ENCODE results near the gene CREB5. TPM values are rescaled to one million over a fixed set of nuclear protein-coding genes. Genes with fewer than 3 reads are reported as not detected.

CREB5 gene
- total and polyA plus RNA-seq, 3 donors from 2014 or later = 2.0 to 2.9 (median 2.9) TPM

DNA sequence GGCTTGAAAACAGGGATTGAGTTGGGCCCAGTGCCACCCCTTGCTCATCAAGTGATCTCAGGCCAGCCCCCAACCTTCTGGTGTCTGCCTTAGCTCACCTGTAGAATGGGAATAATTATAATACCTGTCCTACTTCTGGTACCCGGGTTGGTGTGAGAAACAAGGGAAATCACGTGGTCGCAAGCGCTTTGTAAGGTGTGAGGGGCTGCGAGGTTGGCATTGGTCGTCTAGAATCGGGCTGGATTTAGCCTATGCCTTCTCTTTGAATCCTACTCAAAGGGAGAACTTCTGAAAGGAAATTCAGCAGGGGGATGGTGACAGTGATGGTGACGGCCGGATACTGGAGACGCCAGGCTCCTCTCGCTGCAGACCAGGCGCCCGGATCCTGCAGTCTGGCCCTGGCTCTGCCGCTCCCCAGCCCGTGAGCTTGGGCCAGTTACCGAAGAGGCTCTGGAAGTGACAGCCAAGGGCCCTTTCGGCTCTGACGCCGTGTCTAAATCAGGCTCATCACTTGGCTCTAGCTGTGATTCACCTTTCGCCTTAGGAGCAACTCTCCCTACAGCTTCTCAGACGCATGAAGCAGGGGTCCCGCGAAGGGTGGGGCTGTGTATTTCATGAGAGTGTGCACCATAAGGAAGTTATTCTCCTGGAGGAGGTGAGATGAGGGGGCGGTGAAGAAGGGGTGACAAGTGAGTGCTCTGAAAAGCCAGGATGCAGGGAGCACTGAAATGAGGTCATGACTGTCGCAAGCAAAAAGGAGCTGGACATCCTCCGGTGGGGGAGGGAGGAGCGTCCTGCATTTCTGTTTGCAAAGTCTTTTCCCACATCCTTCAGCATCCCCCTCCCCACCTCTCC, 4.0 kb upstream of the CREB5 start:
- intact Hi-C loops (cut with DNase I; ENCODE audit: low total_unique reads) = no loop called here
- no peaks in the 10 kb centered on the region for H3K9me3 ChIP-seq
- peak; percentile 16 for DNase-seq

DNA sequence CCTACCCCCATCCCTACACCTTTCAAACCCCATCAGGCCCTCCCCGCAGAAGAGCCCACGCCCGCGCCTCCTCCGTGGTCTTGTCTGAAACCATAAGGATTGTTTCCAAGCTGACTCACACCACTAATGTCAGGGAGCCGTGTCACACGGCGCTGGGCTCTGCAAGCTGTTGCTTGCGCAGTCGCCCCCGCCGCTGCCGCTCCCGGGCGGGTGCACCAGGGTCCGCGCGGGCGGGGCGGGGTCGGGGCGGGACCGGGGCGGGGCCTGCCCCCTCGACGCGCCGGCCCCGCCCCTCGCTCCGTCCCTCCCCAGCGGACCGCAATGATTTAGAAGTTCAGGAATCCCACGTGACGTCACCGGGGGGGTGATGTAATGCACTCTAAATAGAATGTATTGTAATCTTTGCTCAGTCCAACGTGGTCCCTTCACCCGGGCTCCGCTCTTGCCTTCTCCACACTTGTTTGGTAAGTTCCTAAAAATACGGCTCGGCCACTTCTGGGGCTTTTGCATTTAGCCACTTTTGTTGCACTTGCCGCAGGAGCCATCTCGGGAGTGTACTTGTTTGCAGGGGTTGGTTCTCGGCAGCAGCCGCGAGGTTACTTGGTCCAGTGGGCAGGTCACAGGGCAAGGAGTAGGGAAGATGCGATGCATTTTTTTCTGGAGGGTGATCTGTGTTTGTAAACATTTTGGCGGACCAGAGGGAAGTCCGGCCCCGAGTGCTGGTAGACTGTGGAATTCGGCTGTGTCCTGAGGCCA, 3.2 kb upstream of the CREB5 start:
- peak; percentile 93 for DNase-seq
- H3K27ac ChIP-seq = no peak overlapping the region
- intact Hi-C loops (cut with DNase I; ENCODE audit: low total_unique reads) = no loop called here
- H3K9me3 ChIP-seq = no peaks in the 10 kb centered on the region
- H3K4me1 ChIP-seq = peaks cover 9% of the 10 kb centered on the region
- no peak for TF ChIP-seq POLR2A (IDR thresholded peaks at IDR 0.05)
- TF ChIP-seq, protein P1, sequence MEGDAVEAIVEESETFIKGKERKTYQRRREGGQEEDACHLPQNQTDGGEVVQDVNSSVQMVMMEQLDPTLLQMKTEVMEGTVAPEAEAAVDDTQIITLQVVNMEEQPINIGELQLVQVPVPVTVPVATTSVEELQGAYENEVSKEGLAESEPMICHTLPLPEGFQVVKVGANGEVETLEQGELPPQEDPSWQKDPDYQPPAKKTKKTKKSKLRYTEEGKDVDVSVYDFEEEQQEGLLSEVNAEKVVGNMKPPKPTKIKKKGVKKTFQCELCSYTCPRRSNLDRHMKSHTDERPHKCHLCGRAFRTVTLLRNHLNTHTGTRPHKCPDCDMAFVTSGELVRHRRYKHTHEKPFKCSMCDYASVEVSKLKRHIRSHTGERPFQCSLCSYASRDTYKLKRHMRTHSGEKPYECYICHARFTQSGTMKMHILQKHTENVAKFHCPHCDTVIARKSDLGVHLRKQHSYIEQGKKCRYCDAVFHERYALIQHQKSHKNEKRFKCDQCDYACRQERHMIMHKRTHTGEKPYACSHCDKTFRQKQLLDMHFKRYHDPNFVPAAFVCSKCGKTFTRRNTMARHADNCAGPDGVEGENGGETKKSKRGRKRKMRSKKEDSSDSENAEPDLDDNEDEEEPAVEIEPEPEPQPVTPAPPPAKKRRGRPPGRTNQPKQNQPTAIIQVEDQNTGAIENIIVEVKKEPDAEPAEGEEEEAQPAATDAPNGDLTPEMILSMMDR (IDR thresholded peaks at IDR 0.05) = no peak
- peak overlapping the region; percentile 39 to 64 for H3K4me3 ChIP-seq
- no peaks in the 10 kb centered on the region for H3K36me3 ChIP-seq (ENCODE audit: low read depth, missing control alignments)
- 2 to 3% methylated on average over 16 to 51 of the region's 51 CpGs for WGBS, 2 donors
- H3K27me3 ChIP-seq = no peaks in the 10 kb centered on the region

More for the DNA sequence above, 4.0 kb upstream of the CREB5 start:
- Histone ChIP-seq H3K4me3 (peak overlapping the region; percentile 18 to 39), H3K36me3 (ENCODE audit: low read depth, missing control alignments) (no peaks in the 10 kb centered on the region), H3K4me1 (peaks cover 9% of the 10 kb centered on the region), H3K27ac (no peak overlapping the region), H3K27me3 (no peaks in the 10 kb centered on the region)
- WGBS, 2 donors = 41 to 61% methylated on average over 21 to 27 of the region's 27 CpGs
- TF ChIP-seq, protein P1 (IDR thresholded peaks at IDR 0.05) = no peak
- TF ChIP-seq POLR2A (IDR thresholded peaks at IDR 0.05) = no peak

DNA sequence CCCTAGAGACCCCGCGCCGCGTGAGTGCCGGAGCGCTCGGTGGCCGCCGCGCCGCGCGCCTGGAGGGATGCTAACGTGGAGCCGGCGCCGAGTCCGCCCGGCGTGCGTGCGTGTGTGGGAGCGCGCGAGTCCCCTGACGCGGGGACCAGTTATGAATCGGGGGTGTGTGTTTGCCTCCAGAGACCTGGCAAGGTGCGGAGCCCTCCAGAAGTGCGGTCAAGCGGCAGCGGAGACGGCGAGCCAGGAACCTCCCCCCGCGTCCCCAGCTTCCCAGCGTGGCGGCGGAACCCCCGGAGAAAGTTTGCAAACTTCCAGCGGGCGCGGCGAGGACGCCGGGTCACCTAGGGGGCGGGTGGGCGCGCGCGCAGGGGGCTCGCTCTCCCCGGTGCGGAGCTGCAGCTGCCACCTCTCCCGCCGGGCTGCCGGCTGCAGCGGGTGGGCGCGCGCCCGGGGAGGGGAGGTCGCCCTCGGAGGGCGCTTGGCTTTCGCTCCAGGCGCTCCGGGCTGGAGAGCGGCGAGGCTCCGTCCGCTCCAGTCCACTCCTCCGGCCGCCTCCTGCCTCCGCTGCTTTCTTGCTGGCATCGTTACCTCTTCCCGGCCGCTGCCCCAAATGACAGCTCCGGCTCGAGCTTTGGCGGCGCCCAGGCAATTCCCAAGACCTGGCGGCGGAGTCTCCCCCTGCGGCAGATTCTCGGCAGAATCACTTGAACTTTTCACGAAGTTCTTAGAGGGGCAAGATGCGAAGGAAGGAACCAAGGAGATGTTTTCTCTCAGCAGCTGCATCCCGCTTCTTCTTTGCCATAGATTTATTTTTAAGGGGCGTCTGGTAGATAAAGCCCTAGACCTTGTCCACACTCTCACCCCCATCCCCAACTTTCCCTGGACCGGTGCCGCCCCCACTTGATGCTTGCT, 2.3 kb upstream of the CREB5 start:
- Histone ChIP-seq H3K4me3 (peak overlapping the region; percentile 39 to 64), H3K4me1 (peaks cover 9% of the 10 kb centered on the region), H3K27ac (no peak overlapping the region), H3K9me3 (no peaks in the 10 kb centered on the region), H3K27me3 (no peaks in the 10 kb centered on the region), H3K36me3 (ENCODE audit: low read depth, missing control alignments) (no peaks in the 10 kb centered on the region)
- DNase-seq = peak; percentile 32
- TF ChIP-seq POLR2A (IDR thresholded peaks at IDR 0.05) = no peak
- TF ChIP-seq, protein P1 (IDR thresholded peaks at IDR 0.05) = no peak
- intact Hi-C loops (cut with DNase I; ENCODE audit: low total_unique reads) = no loop called here
- WGBS, 2 donors = 1% methylated on average over 17 to 64 of the region's 92 CpGs

DNA sequence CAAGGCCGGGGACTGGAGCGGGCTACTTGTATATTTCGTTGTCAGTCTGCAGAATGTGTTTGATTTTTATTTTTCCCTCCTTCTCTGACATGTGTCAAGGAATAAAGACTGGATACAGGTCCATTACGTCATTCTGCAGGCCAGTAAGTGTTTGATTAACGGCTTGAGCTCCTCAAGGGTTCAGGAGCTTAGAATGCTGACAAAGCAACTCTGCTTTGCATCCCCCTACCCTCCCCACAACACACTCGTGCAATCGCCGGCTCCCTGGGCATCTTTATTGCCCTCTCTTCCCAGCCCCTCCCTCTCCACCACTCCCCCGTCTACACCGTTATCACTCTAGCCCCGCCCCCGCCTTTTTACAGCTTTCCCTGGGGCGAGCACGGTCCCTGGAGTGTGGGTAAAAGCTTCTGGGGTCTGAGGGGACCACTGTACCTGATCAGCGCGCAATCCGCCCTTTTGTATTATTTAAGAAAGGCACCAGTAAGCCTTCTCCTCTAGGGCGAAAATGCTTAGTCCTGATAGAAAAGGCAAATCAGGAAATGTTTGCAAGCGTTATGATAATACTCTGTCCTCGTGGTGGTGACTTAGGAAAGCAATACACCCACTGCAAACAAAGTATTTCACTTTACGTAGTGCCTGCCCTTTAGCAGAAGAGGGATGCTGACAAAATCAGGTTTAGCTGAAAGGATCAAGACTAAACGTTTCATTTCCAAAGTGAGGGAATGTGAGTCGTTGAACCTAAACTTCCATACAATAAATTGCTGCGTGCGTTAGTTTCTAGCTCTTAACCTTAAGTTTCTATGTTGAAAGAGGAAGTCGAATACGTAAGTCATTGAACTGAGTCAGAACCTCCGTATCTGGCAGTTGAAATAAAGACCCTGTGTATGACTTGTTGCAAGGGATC, 1.4 kb upstream of the CREB5 start:
- H3K27me3 ChIP-seq = no peaks in the 10 kb centered on the region
- intact Hi-C loops (cut with DNase I; ENCODE audit: low total_unique reads) = no loop called here
- peak; percentile 16 for DNase-seq
- TF ChIP-seq, protein P1 (IDR thresholded peaks at IDR 0.05) = no peak
- no peak for TF ChIP-seq POLR2A (IDR thresholded peaks at IDR 0.05)
- H3K9me3 ChIP-seq = no peaks in the 10 kb centered on the region
- WGBS, 2 donors = 2 to 4% methylated on average over 28 of the region's 28 CpGs
- H3K27ac ChIP-seq = no peak overlapping the region
- H3K4me3 ChIP-seq = peak overlapping the region in 1 of 2 donors; percentile 34
- no peaks in the 10 kb centered on the region for H3K36me3 ChIP-seq (ENCODE audit: low read depth, missing control alignments)
- peaks cover 9% of the 10 kb centered on the region for H3K4me1 ChIP-seq
